AG04449 (cell line): ENCODE measurements around the gene F12.

ENCODE experiments used
- CTCF ChIA-PET: fragments of 350-600 bp; formaldehyde crosslinking; extraction: SDS; loops from one replicate; lab custom pipeline; 2021; ENCODE audit warnings: antibody characterized with exemption; lab: Yijun Ruan, JAX
- POLR2A ChIA-PET: fragments of 400-600, 350-600 bp; formaldehyde crosslinking; extraction: SDS; loops from one replicate; lab custom pipeline; 2020; ENCODE audit warnings: antibody characterized with exemption, inconsistent platforms; lab: Yijun Ruan, JAX
- DNase-seq: peaks from one replicate; pipeline ENCODE4 v3.0.0-alpha.2; 2010; ENCODE audit warnings: low read depth, low spot score
- H3K4me3 ChIP-seq: 2 replicates; pipeline ENCODE4 v1.5.1; 2011; ENCODE audit warnings: low read depth, mild to moderate bottlenecking, control low read depth, low read length
- TF ChIP-seq, protein P1 (sequence below): IDR thresholded peaks from one replicate; pipeline ENCODE4 v1.5.1; 2011; ENCODE audit warnings: mild to moderate bottlenecking, moderate library complexity, low read length, control low read depth, inconsistent platforms; ENCODE audit not compliant: insufficient read depth; ENCODE audit errors: missing control alignments

F12 gene

DNA sequence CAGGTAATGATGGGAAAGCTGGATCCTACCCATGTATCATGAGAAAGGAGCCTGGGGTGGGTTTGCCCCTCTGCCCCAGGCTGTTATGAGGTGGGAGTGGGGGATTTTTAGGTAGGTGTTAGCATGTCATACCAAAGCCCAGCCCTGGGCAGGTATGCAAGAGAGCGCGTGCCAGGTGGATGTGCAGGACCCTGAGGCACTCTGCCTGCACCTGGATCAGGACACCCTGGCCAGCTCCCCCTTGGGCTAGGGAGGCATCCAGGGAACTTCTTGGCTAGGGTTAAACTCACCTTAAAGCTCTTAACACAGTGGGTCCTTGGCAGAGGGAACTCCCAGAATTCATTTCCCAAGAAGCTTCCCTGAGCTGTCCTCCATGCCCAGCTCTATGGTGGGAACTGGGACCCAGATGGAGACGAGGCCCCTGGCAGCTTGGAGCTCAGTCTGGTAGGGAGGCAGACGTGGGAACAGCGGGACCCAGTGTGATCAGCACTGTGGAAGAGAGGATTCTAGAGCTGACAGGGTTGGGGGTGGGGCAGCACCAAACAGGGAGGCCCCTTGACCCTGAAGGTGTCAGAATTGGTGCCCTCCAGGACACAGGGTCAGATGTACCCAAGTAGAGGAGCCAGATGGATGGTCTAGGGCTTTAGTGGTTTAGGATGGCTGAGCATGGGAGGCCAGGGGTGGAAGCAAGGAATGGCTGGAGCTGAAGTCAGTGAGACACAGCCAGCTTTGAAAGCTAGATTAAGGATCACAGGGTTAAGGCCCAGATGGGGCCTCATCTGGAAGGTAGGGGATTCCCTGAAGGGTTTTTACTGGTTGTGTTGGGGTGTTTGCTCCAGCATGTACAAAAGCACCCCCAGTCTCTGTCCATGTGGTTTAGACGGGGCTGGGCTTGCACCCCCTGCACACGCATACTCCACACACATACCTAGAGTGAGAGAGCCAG, 35.0 kb upstream of the F12 start:
- TF ChIP-seq, protein P1, sequence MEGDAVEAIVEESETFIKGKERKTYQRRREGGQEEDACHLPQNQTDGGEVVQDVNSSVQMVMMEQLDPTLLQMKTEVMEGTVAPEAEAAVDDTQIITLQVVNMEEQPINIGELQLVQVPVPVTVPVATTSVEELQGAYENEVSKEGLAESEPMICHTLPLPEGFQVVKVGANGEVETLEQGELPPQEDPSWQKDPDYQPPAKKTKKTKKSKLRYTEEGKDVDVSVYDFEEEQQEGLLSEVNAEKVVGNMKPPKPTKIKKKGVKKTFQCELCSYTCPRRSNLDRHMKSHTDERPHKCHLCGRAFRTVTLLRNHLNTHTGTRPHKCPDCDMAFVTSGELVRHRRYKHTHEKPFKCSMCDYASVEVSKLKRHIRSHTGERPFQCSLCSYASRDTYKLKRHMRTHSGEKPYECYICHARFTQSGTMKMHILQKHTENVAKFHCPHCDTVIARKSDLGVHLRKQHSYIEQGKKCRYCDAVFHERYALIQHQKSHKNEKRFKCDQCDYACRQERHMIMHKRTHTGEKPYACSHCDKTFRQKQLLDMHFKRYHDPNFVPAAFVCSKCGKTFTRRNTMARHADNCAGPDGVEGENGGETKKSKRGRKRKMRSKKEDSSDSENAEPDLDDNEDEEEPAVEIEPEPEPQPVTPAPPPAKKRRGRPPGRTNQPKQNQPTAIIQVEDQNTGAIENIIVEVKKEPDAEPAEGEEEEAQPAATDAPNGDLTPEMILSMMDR: no peak
- CTCF ChIA-PET: interaction anchor here (1.0 to 21.1 kb wide), 9 partner anchors 11 to 331 kb away, joined by 3 to 412 read pairs (median 7); partner anchors contain the start of genes F12, GRK6 and PFN3
- no peak overlapping the region for H3K4me3 ChIP-seq
- POLR2A ChIA-PET: interaction anchor here (0.9 to 1.5 kb wide), 2 partner anchors 18 to 53 kb away, joined by 3 read pairs; partner anchors contain the start of genes GRK6 and PDLIM7
- DNase-seq: no peak

DNA sequence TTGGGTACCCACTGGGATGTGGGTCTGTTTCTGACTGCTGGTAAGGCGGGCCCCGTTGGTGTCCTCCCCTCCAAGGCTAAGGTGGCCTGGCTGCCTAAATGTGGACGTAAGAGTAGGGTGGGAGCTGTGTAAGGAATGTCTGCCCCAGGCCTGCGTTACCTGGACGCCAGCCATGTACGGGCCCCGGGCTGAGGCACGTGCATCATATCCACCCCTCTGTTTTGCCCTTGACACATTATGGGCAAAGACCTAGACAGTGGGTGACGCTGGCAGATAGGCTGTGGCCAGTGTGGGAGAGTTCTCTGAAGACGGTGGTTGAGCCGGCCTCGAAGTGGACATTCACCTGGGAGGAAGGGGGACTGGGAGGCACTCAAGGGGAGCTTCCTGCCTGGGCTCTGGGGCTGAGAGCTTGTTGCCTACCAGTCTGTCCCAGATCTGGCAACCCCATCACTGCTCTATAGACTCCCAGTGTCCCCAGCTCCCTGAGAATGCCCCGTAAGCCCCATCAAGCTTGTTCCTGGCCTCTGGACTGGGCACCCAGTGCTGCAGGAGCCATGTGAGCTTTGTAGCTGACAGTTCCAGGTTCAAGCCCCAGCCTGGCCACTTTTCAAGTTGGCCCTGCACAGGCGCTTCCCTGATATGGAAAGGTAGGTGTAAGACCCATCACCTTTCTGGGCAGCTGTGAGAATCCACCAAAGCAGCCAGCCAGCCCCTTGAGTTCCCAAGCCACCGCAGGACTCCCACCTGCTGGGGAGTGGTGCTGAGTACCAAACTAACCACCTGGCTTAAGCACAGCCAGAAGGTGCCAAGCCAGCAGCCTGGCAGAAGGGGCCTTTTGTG, 34.0 kb upstream of the F12 start:
- H3K4me3 ChIP-seq: no peak overlapping the region
- POLR2A ChIA-PET: no interaction called here
- CTCF ChIA-PET: interaction anchor here (0.6 to 21.1 kb wide), 8 partner anchors 12 to 330 kb away, joined by 3 to 412 read pairs (median 6); partner anchors contain the start of genes F12, GRK6 and PFN3
- DNase-seq: no peak
- TF ChIP-seq, protein P1: no peak

DNA sequence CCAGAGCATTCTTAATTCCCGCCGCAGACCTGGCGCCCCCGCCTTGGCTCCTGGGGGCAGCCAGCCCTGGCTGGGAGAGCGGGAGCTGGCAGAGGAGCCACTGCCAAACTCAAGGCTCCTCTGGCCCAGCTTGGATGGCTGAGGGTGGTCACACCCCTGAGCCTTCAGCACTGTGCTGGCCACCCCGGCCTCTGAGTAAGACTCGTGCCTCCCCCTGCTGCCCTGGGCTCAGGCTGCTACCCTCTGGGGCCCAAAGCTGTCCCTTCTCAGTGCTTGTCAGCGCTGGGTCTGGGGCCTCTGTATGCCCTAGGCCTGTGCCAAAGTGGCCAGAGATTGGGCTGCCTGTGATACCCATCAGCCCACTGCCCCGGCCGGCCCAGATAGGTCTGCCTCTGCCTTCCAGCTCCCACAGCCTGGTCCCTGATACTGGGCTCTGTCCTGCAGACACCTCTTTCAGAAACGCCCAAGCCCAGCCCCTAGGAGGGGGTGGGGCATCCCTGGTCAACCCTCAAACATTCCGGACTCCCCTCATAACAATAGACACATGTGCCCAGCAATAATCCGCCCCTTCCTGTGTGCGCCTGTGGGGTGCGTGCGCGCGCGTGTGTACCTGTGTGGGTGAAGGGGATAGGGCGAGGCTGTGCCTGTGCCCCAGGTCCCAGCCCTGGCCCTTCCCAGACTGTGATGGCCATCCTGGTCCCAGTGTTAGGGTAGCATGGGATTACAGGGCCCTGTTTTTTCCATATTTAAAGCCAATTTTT, 32.9 kb upstream of the F12 start:
- CTCF ChIA-PET: interaction anchor here (1.2 to 21.1 kb wide), 6 partner anchors 13 to 73 kb away, joined by 3 to 412 read pairs (median 46); partner anchors contain the start of genes F12 and PFN3
- POLR2A ChIA-PET: no interaction called here
- H3K4me3 ChIP-seq: no peak overlapping the region
- TF ChIP-seq, protein P1: no peak
- no peak for DNase-seq

DNA sequence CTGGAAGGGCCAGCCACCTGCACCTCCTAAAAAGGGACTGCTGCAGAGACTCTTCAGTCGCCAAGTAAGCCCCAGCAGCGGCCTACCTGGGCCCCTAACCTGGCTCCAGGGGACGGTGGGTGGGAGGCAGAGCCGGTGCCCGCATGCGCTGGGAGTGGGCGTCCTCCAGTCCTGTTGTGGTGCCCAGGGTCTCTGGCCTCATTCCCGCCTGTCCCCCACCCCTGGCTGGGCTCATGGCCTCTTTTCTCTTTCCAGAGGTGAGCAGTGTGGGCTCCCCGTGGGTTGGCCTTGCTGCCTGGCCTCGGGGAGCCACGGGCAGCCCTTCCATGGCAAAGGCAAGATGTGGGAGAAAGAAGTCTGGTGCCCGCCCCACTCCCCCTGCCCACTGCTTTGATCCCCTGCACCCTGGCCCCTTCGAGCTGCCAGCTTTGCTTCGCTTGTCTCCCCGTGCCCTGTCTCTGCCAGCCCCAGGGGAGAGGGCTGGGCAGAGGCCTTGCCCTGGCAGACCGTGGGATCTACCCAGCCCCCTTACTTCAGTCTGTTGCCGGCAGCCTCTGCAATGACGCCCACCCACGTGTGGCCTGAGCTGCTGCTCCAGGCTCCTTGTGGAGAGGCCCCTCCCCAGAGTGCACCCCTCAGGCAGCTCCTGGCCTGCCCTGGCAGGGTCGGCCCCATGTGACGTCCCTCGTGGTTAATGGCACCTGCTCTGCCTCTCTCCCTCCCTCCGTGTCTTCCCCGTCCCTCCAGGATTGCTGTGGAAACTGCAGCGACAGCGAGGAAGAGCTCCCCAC, 31.8 kb upstream of the F12 start:
- ChIA-PET CTCF (interaction anchor here (0.7 to 21.1 kb wide), 9 partner anchors 10 to 72 kb away, joined by 3 to 412 read pairs (median 6); partner anchors contain the start of genes F12 and PFN3), POLR2A (no interaction called here)
- TF ChIP-seq, protein P1: no peak
- DNase-seq: no peak
- H3K4me3 ChIP-seq: no peak overlapping the region

DNA sequence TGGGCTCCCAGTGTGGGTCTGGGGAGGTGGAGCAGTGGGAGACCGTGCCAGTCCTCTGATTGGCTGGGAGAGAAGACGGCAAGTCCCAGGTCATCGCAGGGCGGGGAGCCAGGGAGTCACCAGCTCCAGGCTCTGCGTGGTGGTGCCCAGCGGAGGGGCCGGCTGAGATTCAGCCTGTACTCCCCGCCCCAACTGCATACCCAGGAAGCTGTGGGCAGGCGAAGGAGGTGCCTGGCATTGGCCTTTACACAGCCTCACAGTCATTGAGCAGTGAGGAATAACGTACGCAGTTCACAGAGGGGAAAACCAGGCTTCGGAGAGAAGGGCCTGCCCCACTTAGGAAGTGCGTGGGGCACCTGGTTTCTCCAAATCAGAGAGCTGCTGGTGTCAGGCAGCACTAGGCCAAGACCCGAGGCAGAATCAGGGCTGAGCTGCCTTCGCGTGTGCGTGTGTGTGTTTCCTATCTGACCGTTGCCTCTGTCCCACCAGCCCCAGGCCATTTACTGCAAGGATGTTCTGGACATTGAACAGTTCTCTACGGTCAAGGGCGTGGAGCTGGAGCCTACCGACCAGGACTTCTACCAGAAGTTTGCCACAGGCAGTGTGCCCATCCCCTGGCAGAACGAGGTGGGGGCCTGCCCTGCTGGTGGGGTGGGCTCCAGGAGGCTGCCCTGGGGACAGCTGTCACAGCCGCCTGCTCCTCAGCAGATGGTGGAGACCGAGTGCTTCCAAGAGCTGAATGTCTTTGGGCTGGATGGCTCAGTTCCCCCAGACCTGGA, 31.0 kb upstream of the F12 start:
- ChIA-PET CTCF (interaction anchor here (0.7 to 21.1 kb wide), 7 partner anchors 9 to 72 kb away, joined by 3 to 412 read pairs (median 6); partner anchors contain the start of genes F12 and PFN3), POLR2A (interaction anchor here (0.9 kb wide), 1 partner anchor 10 kb away, joined by 4 read pairs; no protein-coding TSS in a partner anchor)
- DNase-seq: no peak
- TF ChIP-seq, protein P1: no peak
- no peak overlapping the region for H3K4me3 ChIP-seq
